GM19035 (cell line): ENCODE data around the gene SBK3.
"Not testable (repeated sequence)": the region's sequence is repeated elsewhere in the genome, so short reads cannot be mapped to it uniquely, and the experiment has no call there.

Experiments
- ATAC-seq: cut with Tn5 transposase; IDR thresholded peaks from one replicate; pipeline ENCODE4 v1.9.1; 2021; ENCODE audit not compliant: unreplicated experiment

Gene SBK3

DNA sequence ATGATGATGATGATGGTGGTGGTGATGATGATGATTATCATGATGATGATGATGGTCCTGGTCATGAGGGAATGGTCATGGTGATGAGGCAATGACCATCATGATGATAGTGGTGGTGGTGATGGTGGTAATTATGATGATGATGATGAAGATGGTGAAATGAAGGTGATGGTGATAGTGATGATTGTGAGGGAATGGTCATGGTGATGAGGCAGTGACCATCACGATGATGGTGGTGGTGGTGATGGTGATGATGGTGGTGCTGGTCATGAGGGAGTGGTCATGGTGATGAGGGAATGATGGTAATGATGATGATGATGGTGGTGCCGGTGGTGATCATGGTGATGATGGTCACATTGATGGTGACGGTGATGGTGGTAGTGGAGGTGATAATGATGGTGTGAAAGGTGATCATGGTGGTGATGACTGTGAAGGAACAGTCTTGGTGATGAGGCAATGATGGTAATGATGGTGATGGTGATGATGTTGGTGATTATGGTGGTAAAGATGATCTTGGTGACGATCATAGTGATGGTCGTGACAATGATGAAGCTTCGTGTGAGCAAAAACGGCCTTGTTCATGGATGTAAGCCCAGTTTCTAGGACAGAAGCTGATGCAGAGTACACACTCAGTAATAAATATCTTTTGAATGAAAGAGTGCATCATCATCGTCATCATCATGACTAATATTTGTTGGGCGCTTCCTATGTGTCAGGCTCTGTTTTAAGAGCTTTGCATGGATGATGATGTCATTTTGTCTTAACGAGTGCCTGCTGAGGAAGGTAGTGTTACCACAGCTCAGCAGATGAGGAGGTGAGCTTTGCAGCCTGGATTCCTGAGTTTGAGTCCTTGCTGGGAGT lies 25.7 kb downstream of the SBK3 start:
- no peak for ATAC-seq

DNA sequence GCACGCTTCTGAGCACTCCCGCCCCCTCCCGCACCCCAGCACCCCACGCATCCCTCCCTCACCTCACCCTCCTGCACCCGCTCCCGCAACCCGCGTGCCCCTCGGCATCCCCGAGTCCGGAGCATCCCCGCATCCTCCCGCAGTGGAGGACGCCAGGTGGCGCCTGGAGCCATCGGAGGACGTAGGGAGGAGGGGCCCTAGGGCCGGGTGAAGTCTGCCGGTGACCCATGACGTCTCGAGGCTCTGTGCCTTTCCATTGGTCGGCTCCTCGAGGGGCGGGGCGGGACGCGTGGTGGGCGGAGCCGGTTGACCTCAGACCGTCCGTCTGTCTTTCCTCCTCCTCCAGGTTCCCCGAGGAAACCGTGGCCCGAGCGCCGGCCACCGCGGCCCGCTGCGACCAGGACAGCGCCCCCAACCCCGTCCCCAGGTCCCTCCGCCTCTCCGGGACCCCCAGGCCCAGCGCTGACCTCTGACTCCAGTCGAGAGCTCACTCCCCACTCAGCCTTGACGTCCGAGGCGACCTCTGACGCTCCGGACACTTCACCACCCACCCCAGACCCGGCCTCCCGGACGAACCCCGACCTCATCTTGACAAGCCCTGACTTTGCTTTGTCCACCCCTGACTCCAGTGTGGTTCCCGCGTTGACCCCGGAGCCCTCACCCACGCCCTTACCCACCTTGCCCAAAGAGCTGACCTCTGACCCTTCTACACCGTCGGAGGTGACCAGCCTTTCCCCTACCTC lies 28.3 kb downstream of the SBK3 start:
- peak; percentile 98 for ATAC-seq

DNA sequence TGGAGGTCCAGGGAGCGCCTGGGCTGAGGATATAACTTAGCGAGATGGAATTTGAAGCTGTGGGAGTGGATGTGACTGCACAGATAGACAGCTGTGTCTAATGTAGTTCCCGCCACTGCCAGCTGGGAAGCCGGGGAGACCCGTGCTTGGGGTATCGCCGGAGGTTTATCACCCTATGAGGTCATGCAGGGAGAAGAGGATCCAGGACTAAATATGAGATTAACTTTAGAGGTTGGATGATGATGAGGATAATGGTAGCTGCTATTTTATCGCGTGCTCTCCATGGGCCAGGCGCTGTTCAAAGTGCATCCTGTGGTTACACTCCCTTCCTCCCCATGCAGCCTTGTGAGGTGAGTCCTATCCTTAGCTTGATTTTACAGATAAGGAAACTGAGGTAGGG lies 37.2 kb downstream of the SBK3 start:
- no peak for ATAC-seq

DNA sequence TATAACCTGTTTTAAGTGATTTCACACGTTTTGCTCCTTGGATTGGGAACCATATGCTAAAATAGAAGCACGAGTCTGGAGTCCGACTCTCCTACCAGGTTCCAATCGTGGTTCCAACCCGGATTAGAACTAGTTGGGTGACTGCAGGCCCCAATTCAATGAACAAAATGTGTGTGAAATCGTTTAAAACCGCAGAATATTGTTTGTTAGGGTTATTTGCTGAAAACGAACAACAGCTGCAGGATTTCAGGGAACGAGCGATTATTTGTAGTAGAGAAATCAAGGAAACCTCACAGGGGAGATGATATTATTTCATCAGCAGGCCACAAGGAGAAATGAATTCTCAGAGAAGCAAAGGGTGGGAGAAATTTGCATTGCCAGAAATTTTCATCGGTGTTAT lies 40.4 kb downstream of the SBK3 start:
- no peak for ATAC-seq

DNA sequence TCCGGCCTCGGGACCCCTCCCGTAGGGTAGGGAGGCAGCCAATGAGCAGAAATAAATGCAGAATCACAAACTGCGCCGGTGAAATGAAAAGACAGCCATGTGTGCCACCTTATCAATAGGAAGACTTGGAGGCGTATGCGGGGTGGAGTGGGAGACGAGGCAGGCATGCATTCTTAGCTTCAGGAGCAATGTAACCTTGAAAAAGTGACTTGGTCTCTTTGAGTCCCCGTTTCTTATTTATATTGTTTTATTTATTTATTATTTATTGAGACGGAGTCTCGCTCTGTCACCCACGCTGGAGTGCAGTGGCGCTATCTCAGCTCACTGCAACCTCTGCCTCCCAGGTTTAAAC lies 41.1 kb downstream of the SBK3 start:
- ATAC-seq = no peak

DNA sequence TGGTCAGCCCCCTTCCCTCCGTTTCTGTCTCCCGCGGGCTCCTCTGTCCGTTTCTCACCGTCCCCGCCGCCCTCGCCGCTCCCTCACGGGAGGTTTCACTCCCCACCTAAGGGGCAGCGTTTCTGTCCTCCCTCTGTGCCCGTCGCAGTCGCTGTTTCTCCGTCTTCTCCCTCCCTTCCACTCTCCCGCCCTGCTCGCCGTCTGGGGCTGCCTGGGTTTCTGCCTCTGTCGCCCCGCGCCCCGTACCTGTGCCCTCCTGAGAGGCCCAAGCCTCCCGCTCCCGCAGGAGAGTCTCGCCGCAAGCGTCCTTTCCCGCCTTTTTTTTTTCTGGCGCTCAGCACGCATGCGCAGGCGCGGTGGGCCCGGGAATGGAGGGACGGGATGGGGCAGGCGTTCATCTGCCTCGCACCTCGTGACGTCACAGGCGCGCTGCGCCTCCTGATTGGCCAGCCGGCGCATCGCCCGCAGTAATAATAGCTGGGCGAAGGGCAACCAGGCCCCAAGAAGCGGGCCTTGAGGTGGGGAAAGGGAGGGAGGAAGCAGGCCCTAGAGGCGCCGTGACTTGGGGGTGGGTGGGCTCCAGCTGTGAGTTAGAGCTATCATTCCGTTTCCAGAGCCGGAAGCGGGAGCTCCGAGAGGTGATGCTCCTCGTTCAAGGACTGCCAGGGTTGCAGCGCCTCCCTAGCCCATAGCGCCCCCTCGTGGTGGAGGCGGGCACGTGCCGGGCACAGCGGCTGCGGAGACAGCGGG lies 41.7 kb downstream of the SBK3 start:
- ATAC-seq = peak; percentile 90

DNA sequence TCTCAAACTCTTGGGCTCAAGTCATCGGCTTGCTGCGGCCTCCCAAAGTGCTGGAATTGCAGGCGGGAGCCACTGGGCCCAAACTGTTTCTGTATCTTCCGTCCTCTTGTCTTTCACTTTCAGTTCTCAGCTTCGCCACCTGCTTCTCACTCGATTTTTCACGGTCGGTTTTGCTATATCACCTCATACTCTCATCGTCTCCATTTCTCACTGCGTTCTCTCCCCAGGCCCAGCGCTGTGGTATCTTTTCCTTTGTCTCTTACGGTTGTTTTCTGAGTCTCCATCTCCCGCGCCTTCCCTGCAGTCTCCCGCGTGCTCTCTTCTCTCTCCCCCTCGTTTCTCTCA lies 42.2 kb downstream of the SBK3 start:
- ATAC-seq = no peak

DNA sequence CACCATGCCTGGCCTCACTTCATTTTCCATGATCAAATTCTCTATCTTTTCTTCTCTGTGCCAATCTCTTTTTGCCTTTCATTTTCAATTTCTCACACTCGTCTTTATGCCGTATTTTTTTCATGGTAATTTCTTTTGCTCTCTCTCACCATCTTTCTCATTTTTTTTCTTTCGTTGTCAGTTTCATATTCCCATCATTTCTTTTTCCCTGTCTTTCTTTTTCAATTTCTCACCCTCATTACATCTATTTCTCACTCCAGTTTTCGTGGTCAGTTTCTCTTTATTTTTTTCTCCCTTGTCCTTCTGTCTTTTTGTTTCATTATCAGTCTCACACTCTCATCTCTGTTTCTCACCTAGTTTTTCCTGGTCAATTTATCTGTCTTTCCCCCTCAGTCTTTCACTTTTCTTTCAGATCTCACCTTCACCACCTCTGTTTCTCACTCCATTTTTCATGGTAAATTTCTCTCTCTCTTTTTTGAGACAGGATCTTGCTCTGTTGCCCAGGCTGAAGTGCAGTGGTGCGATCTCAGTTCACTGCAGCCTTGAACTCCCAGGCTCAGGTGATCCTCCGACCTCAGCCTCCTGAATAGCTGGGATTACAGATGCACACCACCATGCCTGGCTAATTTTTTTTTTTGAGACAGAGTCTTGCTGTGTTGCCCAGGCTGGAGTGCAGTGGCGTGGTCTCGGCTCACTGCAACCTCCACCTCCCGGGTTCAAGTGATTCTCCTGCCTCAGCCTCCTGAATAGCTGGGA lies 43.0 kb downstream of the SBK3 start:
- ATAC-seq = no peak

DNA sequence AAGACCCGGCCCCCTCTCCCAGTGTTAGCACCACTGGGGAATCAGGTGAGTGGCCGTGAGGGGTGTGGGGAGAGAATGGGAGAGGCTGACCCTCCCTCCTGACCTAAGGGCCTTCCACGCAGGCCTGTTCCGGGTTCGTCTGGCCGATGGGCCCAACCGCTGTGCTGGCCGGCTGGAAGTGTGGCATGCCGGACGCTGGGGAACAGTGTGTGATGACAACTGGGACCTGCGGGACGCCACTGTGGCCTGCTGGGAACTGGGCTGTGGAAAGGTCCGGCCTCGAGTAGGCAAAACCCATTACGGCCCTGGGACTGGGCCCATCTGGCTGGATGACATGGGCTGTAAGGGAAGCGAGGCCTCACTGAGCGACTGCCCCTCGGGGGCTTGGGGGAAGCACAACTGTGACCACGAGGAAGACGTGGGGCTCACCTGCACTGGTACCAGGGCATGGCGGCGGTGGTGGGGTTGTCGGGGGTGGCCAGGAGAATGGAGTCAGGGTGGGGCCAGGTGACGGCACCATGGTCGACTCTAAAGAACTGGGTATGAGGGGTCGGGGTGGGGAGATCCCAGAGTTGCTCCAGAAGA lies 44.9 kb downstream of the SBK3 start:
- no peak for ATAC-seq

DNA sequence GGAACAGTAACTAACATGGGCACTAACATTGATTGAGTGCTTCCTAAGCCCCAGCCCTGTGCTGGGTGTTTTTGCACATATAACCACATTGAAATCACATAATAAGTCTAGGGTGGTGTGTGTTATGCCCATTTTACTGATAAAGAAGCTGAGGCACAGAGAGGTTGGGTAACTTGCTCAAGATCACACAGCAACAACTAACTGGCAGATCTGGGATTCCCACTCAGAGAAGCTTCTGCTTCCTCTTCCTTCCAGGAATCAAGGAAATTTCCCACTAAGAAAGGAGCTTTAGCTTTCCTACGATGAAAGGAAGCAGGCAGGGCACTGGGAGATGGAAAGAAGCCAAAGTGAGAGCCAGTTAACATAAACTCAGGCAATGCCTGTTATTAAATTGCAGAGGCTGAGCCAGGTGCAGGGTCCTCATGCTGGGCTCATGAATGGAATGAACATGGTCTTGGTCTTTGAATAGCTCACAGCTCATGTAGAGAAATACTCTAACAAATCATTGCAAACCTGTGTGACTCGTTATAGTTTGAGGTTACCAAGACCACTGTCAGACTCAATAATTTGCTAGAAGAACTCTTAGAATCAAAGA lies 47.0 kb downstream of the SBK3 start:
- ATAC-seq = no peak

DNA sequence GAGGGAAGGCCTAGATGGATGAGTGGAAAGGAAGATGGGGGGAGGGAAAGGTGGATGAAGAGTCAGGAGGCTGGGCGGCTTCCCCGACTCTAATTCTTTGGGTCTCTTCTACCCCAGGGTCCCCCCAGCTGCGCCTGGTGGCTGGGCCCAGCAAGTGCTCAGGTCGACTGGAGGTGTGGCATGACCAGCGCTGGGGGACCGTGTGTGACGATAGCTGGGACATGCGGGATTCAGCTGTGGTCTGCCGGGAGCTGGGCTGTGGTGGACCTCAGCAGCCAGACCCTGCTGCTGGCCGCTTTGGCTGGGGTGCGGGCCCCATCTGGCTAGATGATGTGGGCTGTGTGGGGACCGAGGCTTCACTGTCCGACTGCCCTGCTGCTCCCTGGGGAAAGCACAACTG lies 47.6 kb downstream of the SBK3 start:
- ATAC-seq = no peak

DNA sequence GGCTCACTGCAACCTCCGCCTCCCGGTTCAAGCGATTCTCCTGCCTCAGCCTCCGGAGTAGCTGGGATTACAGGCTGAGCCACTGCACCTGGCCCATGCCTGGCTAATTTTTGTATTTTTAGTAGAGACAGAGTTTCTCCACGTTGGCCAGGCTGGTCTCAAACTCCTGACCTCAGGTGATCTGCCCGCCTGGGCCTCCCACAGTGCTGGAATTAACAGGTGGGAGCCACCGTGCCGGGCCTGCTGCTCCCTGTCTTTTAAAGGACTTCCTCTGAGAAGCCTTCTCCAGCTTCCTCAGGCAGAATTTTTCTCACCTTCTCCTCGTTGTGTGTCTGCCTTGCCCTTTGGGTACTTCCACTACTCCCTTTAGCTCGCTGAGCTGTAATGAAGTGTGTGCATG lies 48.5 kb downstream of the SBK3 start:
- not testable (repeated sequence) for ATAC-seq

DNA sequence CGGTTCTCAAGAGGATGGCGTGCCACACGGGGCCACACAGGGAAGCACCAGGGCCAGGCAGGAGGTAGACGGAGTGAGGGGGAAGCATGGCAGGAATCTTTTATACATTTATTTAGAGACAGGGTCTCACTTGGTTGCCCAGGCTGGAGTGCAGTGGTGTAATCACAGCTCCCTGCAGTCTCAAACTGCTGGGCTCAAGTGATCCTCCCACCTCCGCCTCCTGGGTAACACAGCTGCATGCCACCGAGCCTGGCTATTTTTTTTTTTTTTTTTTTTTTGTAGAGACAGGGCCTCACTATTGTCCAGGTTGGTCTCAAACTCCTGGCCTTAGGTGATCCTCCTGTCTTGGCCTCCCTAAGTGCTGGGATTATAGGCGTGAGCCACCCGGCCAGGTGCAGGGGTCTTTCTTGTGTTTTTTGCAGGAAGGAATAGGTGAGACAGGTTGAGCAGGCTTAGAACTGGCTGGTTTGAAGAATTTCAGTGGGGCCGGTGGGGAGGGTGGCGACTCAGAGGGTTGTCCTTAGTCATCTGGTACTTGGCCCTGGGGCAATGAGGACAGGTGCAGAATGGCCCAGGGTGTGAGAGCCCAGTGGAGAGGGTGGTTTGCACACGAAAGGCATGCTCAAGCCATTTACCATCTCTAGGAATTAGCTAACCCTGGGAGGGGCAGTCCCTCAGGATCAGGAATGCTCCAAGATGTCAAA lies 49.5 kb downstream of the SBK3 start:
- no peak for ATAC-seq

DNA sequence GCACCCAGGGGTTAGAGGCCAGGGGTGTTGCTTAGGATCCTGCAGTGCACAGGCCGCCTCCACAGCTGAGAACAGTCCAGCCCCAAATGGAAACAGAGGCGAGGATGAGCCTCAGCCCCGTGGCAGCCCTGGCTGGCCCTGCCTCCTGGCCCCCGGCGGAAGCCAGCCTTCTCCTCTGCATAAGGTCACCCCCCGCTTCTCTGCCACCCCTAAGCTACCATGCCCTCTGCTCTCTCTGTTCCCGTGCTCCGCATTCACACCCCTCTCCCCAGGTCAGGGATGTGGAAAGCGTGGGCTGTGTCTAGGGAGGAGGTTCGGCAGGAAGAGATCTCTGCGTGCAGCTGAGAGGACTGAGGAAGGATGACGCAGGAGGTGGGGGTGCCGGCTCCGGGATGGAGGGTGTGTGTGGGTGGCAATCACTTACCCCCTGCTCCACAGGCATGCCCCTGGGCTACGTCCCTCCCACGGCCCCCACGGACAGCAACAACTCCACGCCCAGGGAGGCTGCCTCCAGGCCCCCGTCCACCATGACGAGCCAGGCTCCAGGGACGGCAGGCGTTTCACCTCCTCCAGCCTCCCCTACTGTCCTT lies 51.1 kb downstream of the SBK3 start:
- no peak for ATAC-seq

DNA sequence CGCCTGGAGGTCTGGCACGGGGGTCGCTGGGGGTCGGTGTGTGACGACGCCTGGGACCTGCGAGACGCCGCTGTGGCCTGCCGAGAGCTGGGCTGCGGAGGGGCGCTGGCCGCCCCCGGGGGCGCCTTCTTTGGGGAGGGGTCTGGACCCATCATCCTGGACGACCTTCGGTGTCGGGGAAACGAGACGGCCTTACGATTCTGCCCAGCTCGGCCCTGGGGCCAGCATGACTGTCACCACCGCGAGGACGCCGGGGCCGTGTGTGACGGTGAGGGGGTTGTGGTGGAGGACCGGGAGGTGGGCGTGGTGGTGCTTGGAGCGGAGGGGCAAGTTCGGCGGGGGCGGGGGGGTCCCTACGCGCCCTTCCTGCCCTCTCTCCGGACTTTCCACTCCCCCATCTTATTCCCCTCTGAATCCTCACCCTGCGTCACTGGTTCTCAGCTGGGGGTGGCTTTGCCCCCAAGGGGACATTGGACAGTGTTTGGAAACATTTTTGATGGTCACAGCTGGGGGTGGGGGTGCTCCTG lies 51.6 kb downstream of the SBK3 start:
- ATAC-seq = no peak

DNA sequence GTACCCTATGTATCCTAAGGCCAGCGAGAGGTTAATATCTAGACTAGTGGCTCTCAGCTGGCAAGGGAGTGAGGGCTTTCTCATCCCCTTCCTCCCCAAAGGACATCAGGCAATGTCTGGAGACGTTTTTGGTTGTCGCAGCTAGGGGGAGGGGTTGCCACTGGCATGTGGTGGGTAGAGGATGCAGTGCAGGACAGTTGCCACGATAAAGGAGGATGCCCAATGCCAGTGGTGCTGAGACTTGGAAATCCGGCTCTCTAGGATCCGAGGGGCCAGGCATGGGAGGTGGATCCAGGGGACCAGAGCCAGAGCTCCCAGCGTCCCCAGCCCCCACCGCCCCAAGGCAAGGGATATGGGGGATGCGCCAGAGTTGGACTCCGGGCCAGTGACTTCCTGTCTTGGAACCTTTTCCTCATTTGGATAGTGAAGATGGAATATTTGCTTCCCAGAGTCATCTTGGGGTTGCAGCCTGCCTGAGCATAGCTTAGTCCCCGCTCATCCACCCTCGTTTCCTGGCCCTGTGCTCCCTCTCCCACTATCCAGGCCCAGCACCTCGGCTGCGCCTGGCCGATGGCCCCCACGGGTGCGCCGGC lies 52.2 kb downstream of the SBK3 start:
- ATAC-seq = no peak

DNA sequence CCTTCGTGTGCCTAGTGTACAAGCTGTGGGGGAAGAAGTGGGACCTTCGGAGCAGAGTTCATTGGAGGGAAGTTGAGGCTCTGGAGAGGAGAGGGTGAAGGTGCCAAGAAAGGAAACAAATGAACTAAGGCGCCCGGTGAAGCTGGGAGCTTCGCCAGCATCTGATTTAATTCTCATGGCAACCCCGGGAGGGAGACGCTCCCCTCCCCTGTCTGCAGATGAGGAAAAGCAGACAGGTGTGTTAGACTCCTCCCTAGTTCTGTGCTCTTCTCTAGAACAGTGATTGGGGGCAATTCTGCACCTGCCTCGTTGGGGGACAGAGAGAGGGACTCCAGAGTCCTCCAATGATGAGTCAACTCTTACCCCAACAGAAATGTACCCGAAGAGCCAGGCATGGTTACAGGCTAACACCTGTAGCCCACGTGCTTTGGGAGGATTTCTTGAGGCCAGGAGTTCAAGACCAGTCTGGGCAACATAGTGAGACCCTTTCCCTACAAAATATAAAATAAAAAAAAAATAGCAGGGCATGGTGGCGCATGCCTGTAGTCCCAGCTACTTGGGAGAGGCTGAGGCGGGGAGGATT lies 52.9 kb downstream of the SBK3 start:
- no peak for ATAC-seq

DNA sequence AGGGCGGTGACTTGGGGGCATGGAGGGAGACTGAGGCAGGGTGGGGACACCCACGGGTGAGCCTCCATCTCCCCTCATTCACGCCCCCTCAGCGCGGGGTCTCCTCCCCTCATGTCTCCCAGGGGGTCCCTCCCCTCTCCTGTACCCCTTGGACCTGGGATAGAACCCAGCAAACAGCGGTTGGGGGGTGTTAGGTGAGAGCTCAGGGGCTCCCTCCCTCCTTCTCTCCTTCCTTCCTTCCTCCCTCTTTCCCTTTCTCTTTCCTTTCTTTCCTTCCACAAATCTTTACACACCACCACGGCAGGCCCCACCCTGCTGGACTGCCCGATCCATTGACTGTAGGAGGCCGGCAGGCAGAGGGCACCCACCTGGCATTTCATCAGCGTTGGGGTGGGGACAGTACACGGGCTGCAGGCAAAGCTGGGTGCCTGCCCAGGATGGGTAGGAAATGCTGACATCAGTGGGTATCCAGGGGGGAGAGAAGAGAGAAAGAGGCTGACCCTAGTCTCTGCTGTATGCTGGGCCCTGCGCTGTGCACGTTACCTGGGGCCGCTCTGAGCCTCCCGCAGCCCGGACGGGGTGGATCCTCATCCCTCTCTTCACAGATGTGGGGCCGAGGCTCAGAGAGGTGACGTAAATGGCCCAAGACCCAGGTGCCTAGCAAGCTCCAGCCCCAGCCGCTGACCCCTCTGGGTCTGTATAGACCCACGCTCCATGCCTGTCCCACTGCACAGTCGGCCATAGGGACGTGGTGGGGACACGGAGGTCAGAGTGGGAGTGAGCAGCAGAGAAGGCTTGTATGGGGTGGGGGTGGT lies 53.6 kb downstream of the SBK3 start:
- ATAC-seq = no peak
